ENCODE measurements around the gene HOXB2. TPM values are rescaled to one million over a fixed set of nuclear protein-coding genes. Genes with fewer than 3 reads are reported as not detected.
A peak's percentile ranks its signal among the peaks of the same experiment; 100 is the strongest.

Gene HOXB2
- total RNA-seq, 2 experiments from 2014 or later: 15.6 to 18.2 TPM

DNA sequence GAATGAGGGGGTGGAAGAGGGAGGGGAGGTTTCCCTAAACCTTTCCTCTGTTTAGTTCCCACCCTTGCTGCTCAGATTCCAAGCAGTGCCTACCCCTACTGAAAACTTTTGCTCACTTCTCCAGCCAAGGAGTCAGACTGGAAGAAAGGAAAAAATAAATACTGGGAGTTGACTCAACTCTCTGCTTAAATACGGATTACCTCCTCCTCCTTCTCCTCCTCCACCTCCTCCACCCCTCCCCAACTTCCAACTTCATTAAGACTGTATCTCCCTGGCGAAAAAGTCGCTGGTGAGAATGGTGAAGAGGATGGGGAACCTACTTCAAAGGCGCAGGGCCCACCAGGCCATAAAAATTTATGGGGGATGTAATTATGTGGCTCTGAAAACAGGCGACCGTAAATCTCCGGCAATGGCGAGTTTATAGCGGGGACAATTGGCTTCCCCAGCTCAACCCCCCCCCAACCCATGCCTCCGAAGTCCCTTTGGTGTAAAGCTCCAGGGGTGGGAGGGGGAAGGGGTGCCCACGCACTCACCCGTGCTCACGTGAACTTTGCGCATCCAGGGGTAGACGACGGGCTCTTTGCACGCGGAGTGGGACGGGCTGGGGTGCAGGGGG lies 32.5 kb upstream of the HOXB2 start:
- Mint-ChIP-seq H3K27me3 (ENCODE audit: low read depth) (peaks cover 45% of the 10 kb centered on the region), H3K4me3 (peak overlapping the region; percentile 78), H3K27ac (peak overlapping the region; percentile 46), H3K9me3 (no peaks in the 10 kb centered on the region), H3K36me3 (ENCODE audit: low read depth) (no peaks in the 10 kb centered on the region), H3K4me1 (ENCODE audit: low read depth) (peaks cover 44% of the 10 kb centered on the region)
- intact Hi-C loops (cut with micrococcal nuclease): no loop called here
- CTCF ChIA-PET: interaction anchor here (0.6 to 1.2 kb wide), 2 partner anchors 14 to 85 kb away, joined by 3 read pairs; no protein-coding TSS in a partner anchor
- peak; percentile 30 for DNase-seq

DNA sequence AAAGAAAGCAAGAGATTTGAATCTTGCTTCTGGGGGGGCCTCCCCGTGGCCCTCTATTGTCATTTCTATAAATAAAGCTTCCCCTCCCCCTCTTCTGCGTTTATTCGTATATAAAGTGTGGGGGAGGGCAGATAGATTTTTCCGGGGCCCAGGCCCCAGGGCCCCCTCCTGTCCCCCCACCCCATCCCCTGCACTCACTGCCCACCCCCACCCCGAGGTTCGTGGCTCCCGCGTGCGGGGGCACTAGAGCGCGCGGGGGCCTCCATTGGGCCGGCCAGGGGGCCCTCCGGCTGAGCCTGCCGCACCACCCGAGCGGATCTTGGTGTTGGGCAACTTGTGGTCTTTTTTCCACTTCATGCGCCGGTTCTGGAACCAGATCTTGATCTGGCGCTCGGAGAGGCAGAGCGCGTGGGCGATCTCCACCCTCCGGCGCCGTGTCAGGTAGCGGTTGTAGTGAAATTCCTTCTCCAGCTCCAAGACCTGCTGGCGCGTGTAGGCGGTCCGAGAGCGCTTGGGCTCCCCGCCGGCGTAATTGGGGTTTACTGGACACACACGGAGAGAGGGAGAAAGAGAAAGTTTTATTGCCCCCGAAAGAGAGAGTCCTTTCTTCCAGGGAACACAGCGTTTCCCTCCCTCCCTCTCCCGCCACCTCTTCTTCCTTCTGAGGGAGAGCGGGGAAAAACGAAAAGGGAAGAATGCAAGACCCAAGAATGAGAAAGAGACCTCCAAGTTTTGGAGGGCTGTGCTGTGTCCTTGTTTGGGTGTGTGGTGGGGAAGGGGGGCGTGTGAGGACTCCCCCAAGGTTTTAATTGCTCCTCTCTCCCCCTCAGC lies 31.8 kb upstream of the HOXB2 start:
- Mint-ChIP-seq H3K27me3 (ENCODE audit: low read depth) (peaks cover 39% of the 10 kb centered on the region), H3K27ac (no peak overlapping the region), H3K4me3 (peak overlapping the region; percentile 78), H3K9me3 (no peaks in the 10 kb centered on the region), H3K4me1 (ENCODE audit: low read depth) (peaks cover 41% of the 10 kb centered on the region), H3K36me3 (ENCODE audit: low read depth) (no peaks in the 10 kb centered on the region)
- intact Hi-C loops (cut with micrococcal nuclease): no loop called here
- DNase-seq: no peak
- CTCF ChIA-PET: interaction anchor here (1.2 kb wide), 1 partner anchor 84 kb away, joined by 3 read pairs; no protein-coding TSS in a partner anchor

DNA sequence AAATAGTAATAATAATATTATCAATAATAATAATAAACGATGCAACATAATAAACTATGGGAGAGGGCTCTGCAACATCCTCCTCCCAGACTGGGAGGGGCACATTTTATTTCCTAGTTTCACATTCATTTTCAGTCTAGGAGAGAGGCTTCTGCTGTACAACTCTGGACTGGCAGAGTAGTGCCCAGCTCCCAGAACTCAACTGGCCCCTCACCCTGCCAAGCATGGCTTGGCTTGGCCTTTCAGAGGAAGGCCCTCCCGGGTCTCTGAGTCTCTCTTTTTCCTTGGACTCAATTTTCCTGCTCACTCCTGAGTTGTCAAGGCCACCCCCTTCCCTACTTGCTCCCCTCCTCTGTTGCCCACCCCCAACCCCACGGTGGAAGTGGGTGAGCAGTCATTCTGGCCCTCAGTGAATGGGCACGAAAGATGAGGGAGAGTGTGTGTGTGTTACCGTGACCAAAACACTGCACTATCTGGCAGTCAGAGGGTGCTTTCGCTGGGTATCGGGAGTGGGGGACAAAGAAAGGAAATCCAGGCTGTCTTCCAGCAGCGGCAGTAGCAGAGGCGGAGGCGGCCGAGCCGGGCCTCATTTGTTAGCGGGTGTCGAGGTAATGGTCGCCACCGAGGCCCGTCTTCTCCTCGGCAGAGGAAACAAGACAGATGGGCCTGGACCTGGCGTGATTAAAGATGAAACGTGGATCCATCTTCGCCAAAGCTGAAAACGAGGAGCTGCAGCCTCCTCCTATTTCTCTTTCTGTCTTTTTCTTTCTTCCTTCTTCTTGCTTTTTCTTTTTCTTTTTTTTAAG lies 31.0 kb upstream of the HOXB2 start:
- no peak overlapping the region for H3K4me3 Mint-ChIP-seq
- intact Hi-C loops (cut with micrococcal nuclease): no loop called here

DNA sequence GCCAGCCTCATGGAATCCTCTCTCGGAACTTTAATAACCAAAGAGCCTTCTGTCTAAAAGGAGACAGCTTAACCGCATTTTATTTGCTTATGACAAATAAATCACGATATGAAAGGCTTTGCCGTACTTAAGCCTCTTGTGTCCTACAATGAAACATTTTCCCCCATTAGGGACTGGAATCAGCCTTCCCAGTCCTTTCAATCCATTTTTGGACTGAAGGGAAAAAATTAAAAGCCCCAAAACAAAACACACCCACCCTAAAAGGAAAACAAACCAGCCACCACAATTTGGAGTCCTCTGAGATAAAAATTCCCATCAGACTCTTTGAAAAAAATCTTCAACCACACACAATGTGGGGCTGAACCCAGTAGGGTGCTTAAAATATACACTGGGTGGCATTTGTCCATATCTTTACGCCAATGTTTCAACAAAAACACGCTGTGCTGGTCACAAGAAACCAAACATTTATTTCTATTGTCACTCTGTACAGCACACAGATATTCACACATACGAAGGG lies 30.2 kb upstream of the HOXB2 start:
- no peaks in the 10 kb centered on the region for H3K36me3 Mint-ChIP-seq (ENCODE audit: low read depth)
- H3K27ac Mint-ChIP-seq: no peak overlapping the region
- DNase-seq: no peak
- CTCF ChIA-PET: no interaction called here
- intact Hi-C loops (cut with micrococcal nuclease): no loop called here
- peaks cover 28% of the 10 kb centered on the region for H3K4me1 Mint-ChIP-seq (ENCODE audit: low read depth)
- H3K9me3 Mint-ChIP-seq: no peaks in the 10 kb centered on the region
- H3K4me3 Mint-ChIP-seq: no peak overlapping the region
- H3K27me3 Mint-ChIP-seq (ENCODE audit: low read depth): peaks cover 24% of the 10 kb centered on the region

More for the DNA sequence above, 31.0 kb upstream of the HOXB2 start:
- no peaks in the 10 kb centered on the region for H3K36me3 Mint-ChIP-seq (ENCODE audit: low read depth)
- H3K4me1 Mint-ChIP-seq (ENCODE audit: low read depth): peaks cover 36% of the 10 kb centered on the region
- DNase-seq: no peak
- no peaks in the 10 kb centered on the region for H3K9me3 Mint-ChIP-seq
- H3K27me3 Mint-ChIP-seq (ENCODE audit: low read depth): peaks cover 31% of the 10 kb centered on the region
- H3K27ac Mint-ChIP-seq: no peak overlapping the region
- CTCF ChIA-PET: no interaction called here

DNA sequence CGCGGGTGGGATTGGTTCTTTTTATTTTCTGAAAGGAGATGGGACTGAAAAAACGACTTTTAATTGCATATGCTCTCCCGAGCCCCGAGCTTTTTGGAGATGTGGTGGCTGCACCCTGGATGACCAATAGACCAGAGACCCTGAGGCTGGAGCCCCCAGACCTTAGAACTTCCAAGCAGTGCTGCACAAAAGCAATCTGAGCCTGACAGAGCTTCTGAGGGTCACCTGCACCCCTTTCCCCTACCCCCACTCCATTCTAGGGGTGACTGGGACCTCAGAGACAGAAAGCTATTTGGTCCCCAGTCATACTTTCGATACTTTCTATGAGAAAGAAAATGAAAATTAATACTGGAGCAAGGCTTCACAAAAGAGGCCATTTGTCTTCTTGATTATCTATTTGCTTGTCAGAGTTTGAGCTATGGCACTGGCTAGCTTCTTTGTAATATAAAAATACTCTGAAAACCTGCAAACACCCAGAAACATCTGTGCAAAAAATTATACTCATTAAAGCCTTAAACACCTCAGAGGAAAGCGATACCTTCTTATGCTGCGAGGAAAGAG lies 29.7 kb upstream of the HOXB2 start:
- no peaks in the 10 kb centered on the region for H3K36me3 Mint-ChIP-seq (ENCODE audit: low read depth)
- DNase-seq: no peak
- CTCF ChIA-PET: interaction anchor here (0.6 kb wide), 1 partner anchor 243 kb away, joined by 3 read pairs; no protein-coding TSS in a partner anchor
- H3K27me3 Mint-ChIP-seq (ENCODE audit: low read depth): peaks cover 21% of the 10 kb centered on the region
- no peaks in the 10 kb centered on the region for H3K9me3 Mint-ChIP-seq
- no peak overlapping the region for H3K4me3 Mint-ChIP-seq
- peaks cover 25% of the 10 kb centered on the region for H3K4me1 Mint-ChIP-seq (ENCODE audit: low read depth)
- H3K27ac Mint-ChIP-seq: no peak overlapping the region
- intact Hi-C loops (cut with micrococcal nuclease): no loop called here

DNA sequence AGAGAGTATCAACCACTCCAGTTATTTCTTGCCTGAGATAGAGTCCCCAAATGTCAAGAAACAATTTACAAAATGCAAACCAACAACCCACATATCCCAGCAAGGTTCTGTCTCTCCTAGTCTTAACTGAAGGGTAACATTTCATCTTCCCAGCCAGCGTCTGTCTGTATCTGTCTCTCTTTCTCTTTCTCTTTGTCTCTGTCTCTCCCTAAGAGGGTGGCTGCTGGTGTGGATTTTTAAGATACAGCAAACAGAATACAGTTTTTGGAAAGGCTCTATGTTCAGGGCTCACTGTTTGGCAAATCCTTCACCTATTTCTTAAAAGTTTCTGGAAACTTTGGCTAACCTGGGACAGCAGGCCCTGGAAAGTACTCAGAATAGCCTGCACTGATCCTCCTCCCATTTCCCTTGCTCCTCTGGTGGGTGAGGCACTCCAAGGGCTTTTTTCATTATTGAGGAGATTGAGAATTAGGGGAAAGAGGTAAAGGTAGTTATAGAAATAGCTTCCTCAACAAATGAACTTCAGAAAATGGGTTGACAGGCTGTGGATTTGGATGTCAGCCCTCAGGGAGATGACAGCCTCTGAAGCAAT lies 27.0 kb upstream of the HOXB2 start:
- Mint-ChIP-seq H3K27me3 (ENCODE audit: low read depth) (peaks cover 11% of the 10 kb centered on the region), H3K4me3 (no peak overlapping the region), H3K9me3 (no peaks in the 10 kb centered on the region), H3K4me1 (ENCODE audit: low read depth) (peaks cover 13% of the 10 kb centered on the region), H3K36me3 (ENCODE audit: low read depth) (no peaks in the 10 kb centered on the region), H3K27ac (no peak overlapping the region)
- CTCF ChIA-PET: no interaction called here
- intact Hi-C loops (cut with micrococcal nuclease): no loop called here
- DNase-seq: no peak

DNA sequence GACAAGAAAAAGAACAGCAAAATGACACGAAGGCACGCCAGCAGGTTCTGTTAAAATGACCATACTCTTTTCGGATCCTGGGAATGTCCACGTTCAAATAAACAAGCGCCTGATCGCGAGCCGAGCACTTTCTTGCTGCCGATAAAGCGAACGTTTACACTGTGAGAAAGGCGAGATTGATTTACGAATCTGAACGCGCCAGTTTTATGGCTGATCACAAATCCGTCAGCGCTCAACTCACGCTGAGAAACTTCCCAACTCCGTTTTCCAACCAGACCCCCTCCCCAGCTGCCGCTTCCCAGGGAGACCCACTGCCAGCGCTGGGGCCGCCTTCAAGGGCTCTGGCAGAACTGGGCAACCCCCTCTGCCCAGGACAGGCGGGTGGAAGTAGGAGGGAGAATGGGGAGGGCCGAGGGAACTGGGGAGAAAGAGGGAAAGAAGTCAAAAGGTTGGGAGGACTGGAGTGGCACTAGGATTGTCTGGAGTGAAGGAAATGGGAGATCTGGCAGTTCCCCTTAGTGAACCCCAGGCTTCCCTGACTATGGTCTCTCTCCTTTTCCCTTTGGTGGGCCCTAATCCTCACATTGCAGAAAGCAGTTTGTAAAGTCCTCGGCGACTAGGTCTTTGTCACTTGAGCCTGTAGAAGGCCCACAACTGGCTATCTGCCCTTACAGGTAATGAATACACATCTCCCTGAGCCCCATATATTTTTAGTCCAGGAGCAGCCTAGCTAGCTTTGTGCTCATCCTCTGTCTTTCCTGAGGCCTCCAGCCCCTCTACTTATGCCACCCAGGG lies 26.3 kb upstream of the HOXB2 start:
- H3K9me3 Mint-ChIP-seq: no peaks in the 10 kb centered on the region
- CTCF ChIA-PET: interaction anchor here (1.2 kb wide), 1 partner anchor 546 kb away, joined by 3 read pairs; no protein-coding TSS in a partner anchor
- peaks cover 9% of the 10 kb centered on the region for H3K4me1 Mint-ChIP-seq (ENCODE audit: low read depth)

DNA sequence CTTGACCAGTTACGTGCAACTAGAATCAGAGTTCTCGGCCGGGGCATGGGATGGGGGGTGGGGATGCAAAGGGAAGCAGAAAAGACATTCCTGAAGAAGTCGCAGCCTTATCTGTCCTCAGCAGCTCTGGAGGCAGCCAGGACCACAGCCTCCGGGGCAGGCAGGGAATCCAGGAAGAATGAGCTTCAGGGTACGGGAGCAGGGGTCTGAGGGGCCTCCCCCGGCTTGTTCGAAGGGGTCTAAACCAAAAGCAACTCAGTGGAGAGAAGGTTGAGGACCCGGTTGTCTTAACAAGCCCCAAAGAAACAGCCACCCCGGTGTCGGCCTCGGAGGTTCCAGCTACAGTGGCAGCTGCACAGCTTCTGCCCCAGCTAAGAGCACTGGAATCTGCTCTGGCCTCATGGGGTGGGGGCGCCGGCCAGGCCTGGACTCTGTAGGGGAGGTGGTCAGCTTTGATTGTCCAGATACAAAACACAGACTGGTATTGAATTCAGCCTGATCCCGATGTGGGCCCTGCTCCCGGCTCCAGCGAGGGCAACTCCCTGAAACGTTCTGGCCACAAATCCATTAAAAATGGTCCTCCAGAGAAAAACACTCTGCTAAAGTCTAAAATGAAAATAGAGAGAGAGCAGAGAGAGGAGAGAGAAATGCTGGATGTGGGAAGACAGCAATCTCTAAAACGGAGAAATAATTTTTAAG lies 25.6 kb upstream of the HOXB2 start:
- no peak for DNase-seq
- Mint-ChIP-seq H3K9me3 (no peaks in the 10 kb centered on the region), H3K4me1 (ENCODE audit: low read depth) (peaks cover 5% of the 10 kb centered on the region), H3K27me3 (ENCODE audit: low read depth) (peaks cover 8% of the 10 kb centered on the region), H3K36me3 (ENCODE audit: low read depth) (no peaks in the 10 kb centered on the region), H3K4me3 (no peak overlapping the region), H3K27ac (no peak overlapping the region)
- intact Hi-C loops (cut with micrococcal nuclease): no loop called here
- CTCF ChIA-PET: interaction anchor here (1.2 kb wide), 1 partner anchor 545 kb away, joined by 3 read pairs; no protein-coding TSS in a partner anchor

More for the DNA sequence above, 26.3 kb upstream of the HOXB2 start:
- no peak for DNase-seq
- Mint-ChIP-seq H3K27ac (no peak overlapping the region), H3K27me3 (ENCODE audit: low read depth) (peaks cover 8% of the 10 kb centered on the region), H3K36me3 (ENCODE audit: low read depth) (no peaks in the 10 kb centered on the region), H3K4me3 (no peak overlapping the region)
- intact Hi-C loops (cut with micrococcal nuclease): no loop called here

DNA sequence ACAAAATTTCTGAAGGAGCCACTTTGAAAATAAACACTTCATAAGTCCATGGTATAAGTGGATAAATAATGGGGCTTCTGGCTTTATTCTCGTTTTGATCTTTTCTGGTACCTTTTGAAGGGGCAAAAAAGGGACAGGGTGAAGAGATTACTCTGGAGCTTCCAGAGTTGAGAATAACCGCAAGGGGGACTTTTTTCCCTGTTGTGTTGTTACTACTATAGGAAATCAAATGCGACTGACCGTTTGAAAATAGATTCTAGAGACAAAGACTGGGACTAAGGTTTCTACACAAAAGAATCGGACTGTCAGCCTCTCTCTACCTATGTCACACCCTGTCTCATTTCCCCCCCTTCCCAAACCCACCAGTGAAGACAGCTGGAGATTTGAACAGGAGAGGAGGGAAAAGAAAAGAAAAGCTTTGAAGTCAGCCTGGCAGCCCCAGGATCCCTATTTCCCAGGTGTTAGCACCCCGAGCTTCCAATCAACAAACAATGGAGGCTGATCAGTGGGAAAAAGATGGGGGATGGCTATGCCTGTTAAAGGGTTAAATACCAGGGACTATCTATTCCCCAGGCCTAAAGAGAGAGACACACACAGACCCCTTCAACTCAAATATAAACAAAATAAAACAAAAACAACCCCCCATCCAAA lies 24.9 kb upstream of the HOXB2 start:
- CTCF ChIA-PET: interaction anchor here (1.2 kb wide), 1 partner anchor 544 kb away, joined by 3 read pairs; no protein-coding TSS in a partner anchor
- H3K27ac Mint-ChIP-seq: no peak overlapping the region
- H3K4me3 Mint-ChIP-seq: no peak overlapping the region
- H3K27me3 Mint-ChIP-seq (ENCODE audit: low read depth): peaks cover 9% of the 10 kb centered on the region
- intact Hi-C loops (cut with micrococcal nuclease): no loop called here
- no peaks in the 10 kb centered on the region for H3K36me3 Mint-ChIP-seq (ENCODE audit: low read depth)
- H3K4me1 Mint-ChIP-seq (ENCODE audit: low read depth): peaks cover 5% of the 10 kb centered on the region
- no peak for DNase-seq
- no peaks in the 10 kb centered on the region for H3K9me3 Mint-ChIP-seq

DNA sequence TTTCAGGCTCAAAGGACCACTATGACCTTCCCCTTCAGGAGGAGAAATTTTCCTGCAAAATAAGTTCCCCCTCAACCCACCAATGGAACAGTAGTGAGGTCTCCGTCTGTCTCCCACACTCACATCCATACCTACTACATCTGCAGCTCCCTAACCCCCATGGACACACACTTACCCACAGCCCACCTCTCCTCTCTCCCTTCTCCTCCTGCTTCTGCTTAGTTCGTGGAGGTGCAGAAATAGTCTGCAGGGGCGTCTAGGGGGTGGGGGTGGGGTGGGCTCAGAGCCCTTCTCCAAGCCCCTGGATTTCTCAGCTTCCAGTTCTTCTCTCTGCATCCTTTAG lies 24.3 kb upstream of the HOXB2 start:
- Mint-ChIP-seq H3K4me1 (ENCODE audit: low read depth) (peaks cover 5% of the 10 kb centered on the region), H3K9me3 (no peaks in the 10 kb centered on the region), H3K4me3 (no peak overlapping the region), H3K27ac (no peak overlapping the region), H3K36me3 (ENCODE audit: low read depth) (no peaks in the 10 kb centered on the region), H3K27me3 (ENCODE audit: low read depth) (peaks cover 14% of the 10 kb centered on the region)
- CTCF ChIA-PET: no interaction called here
- intact Hi-C loops (cut with micrococcal nuclease): no loop called here
- DNase-seq: no peak

Measured in activated naive CD4-positive, alpha-beta T cell treated with anti-CD3 and anti-CD28 coated beads for 36 hours (primary cell).